Liver (tissue), 9 donors: Measurements from ENCODE around the gene SOX13. TPM values are rescaled to one million over a fixed set of nuclear protein-coding genes. Genes with fewer than 3 reads are reported as not detected.

Source experiments
- DNase-seq: peaks from one replicate; pipeline ENCODE4 v3.0.0-alpha.2; 2017; ENCODE audit warnings: low spot score
- H3K27ac ChIP-seq, 2 donors: one replicate each; pipeline ENCODE4 v1.7.0; 2013; ENCODE audit warnings: inconsistent platforms in 2 of 2, low read length in 2 of 2, control low read depth in 1 of 2, low read depth in 1 of 2, mild to moderate bottlenecking in 1 of 2
- H3K27me3 ChIP-seq, 4 donors: one replicate each; pipeline versions ENCODE4 v1.6.1 to v1.7.0; 2013; ENCODE audit warnings: low read length in 3 of 4, inconsistent platforms in 1 of 4, mild to moderate bottlenecking in 1 of 4, moderate library complexity in 1 of 4; ENCODE audit not compliant: control insufficient read depth in 4 of 4, insufficient read depth in 4 of 4
- H3K36me3 ChIP-seq, 4 donors: one replicate each; pipeline versions ENCODE4 v1.6.1 to v1.7.0; 2013; ENCODE audit warnings: low read length in 3 of 4, mild to moderate bottlenecking in 3 of 4, low read depth in 1 of 4, moderate library complexity in 1 of 4; ENCODE audit not compliant: control insufficient read depth in 4 of 4, insufficient read depth in 3 of 4
- H3K4me1 ChIP-seq, 4 donors: one replicate each; pipeline versions ENCODE4 v1.6.1 to v1.7.0; 2013; ENCODE audit warnings: low read length in 3 of 4, mild to moderate bottlenecking in 3 of 4, moderate library complexity in 1 of 4; ENCODE audit not compliant: control insufficient read depth in 4 of 4, insufficient read depth in 4 of 4
- H3K4me3 ChIP-seq, 3 donors: one replicate each; pipeline versions ENCODE4 v1.6.1 to v1.7.0; 2013; ENCODE audit warnings: low read length in 3 of 3, control low read depth in 1 of 3, low read depth in 1 of 3, mild to moderate bottlenecking in 1 of 3
- H3K9ac ChIP-seq, 2 donors: one replicate each; pipeline ENCODE4 v1.7.0; 2013; ENCODE audit warnings: low read length in 2 of 2, mild to moderate bottlenecking in 2 of 2, moderate library complexity in 2 of 2, control low read depth in 1 of 2, low read depth in 1 of 2
- H3K9me3 ChIP-seq, 4 donors: one replicate each; pipeline versions ENCODE4 v1.6.1 to v1.7.0; 2013; ENCODE audit warnings: low read length in 3 of 4; ENCODE audit not compliant: control insufficient read depth in 4 of 4
- FOXA1 ChIP-seq: IDR thresholded peaks from 2 replicates; pipeline ENCODE4 v1.6.1; 2016; ENCODE audit warnings: antibody characterized with exemption
- FOXA2 ChIP-seq: IDR thresholded peaks from 2 replicates; pipeline ENCODE4 v1.6.1; 2016; ENCODE audit warnings: antibody characterized with exemption
- HNF4A ChIP-seq, 2 donors: conservative IDR thresholded peaks; 2 replicates each; pipeline ENCODE4 v1.6.1; 2016; ENCODE audit warnings: antibody characterized with exemption in 2 of 2, mild to moderate bottlenecking in 2 of 2
- HNF4G ChIP-seq: IDR thresholded peaks from 2 replicates; pipeline ENCODE4 v1.6.1; 2016; ENCODE audit warnings: antibody characterized with exemption
- JUND ChIP-seq, 2 donors: IDR thresholded peaks; 2 replicates each; pipeline ENCODE4 v1.6.1; 2016; ENCODE audit warnings: antibody characterized with exemption in 2 of 2
- RAD21 ChIP-seq, 2 donors: IDR thresholded peaks; 2 replicates each; pipeline ENCODE4 v1.6.1; 2016; ENCODE audit warnings: antibody characterized with exemption in 2 of 2, mild to moderate bottlenecking in 2 of 2
- REST ChIP-seq: IDR thresholded peaks from 2 replicates; pipeline ENCODE4 v1.6.1; 2016; ENCODE audit warnings: antibody characterized with exemption, mild to moderate bottlenecking
- RXRA ChIP-seq, 2 donors: IDR thresholded peaks; 2 replicates each; pipeline ENCODE4 v1.6.1; 2017 to 2018; ENCODE audit warnings: antibody characterized with exemption in 2 of 2, mild to moderate bottlenecking in 1 of 2
- TAF1 ChIP-seq: conservative IDR thresholded peaks from 2 replicates; pipeline ENCODE4 v1.6.1; 2016; ENCODE audit warnings: antibody characterized with exemption, mild to moderate bottlenecking
- YY1 ChIP-seq: IDR thresholded peaks from 2 replicates; pipeline ENCODE4 v1.6.1; 2016; ENCODE audit warnings: antibody characterized with exemption, mild to moderate bottlenecking
- WGBS: extraction: QIAGEN DNeasy Blood & Tissue Kit; methylation state at CpG from one replicate; pipeline ENCODE4 v1.1.7; 2013; 5-methylcytosine and 5-hydroxymethylcytosine counted together
- polyA plus RNA-seq, 2 donors: library from polyadenylated mRNA; stranded (reverse) in 1 of 2; unstranded in 1 of 2; fragments of 200-250 nt in 1 of 2; fragments of >200 nt in 1 of 2; fragmentation: Nextera tagmentation in 1 of 2; extraction: Ambion mirVana in 1 of 2; gene quantifications; one replicate each; pipeline versions ENCODE4 v1.2.1 to v1.2.3, GENCODE V29; 2013 to 2015
- total RNA-seq, 2 donors: library from RNA; depleted of rRNA; stranded (reverse); fragments of >200 nt; gene quantifications; one replicate each; pipeline ENCODE4 v1.2.3, GENCODE V29; 2014
- TF ChIP-seq, protein P1 (sequence below): IDR thresholded peaks from 2 replicates; pipeline ENCODE4 v1.6.1; 2016; ENCODE audit warnings: antibody characterized with exemption
- TF ChIP-seq, protein P2 (sequence below): IDR thresholded peaks from 2 replicates; pipeline ENCODE4 v1.6.1; 2016; ENCODE audit warnings: antibody characterized with exemption
- donor health status: healthy.
- donor health status: healthy.
- donor health status: healthy.
- donor health status: healthy.
- donor health status: healthy.

Gene SOX13
- total and polyA plus RNA-seq, 4 donors, result 7.8 to 15.5 (median 8.7) TPM

DNA sequence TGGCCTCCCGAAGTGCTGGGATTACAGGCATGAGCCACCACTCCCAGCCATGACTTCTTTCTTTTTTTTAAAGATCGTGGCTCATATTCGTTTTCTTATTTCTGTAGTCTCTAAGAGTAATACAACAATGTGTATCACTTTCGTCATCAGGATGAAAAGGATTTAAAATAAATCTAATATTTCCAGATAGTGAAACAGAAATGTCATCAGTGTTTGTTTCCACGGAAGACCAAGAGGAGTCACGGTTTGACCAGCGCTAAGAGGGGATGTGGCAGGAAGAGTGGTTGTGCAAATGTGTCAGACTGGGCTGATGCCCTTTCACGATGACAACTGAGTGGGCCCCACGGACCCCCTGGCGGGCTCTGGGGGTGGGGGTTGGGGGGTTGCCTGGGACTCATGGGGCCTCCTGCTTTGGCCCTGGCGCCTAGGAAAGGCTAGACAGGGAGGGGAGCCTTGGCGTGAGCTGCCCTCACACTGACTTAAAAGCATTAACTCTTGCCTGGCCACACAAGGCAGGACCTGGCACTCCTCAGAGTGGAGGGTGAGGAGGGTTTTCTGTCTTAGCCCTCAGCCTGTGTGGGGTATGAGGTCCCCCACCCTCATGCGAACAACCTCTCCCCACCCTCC, 8.4 kb downstream of the SOX13 start:
- 58% methylated on average over 13 of the region's 13 CpGs for WGBS
- no peaks in the 10 kb centered on the region for H3K36me3 ChIP-seq
- no peak for TF ChIP-seq FOXA2
- no peak for TF ChIP-seq RAD21 (IDR thresholded peaks at IDR 0.05)
- no peak for TF ChIP-seq FOXA1
- TF ChIP-seq, protein P1, sequence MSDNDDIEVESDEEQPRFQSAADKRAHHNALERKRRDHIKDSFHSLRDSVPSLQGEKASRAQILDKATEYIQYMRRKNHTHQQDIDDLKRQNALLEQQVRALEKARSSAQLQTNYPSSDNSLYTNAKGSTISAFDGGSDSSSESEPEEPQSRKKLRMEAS, result no peak
- TF ChIP-seq JUND (IDR thresholded peaks at IDR 0.05), result no peak
- TF ChIP-seq HNF4A (conservative IDR thresholded peaks at IDR 0.05), result no peak
- no peak for TF ChIP-seq HNF4G
- TF ChIP-seq REST, result no peak
- H3K27me3 ChIP-seq, result no peaks in the 10 kb centered on the region
- H3K27ac ChIP-seq, result peak overlapping the region in 1 of 2 donors; percentile 24
- H3K4me3 ChIP-seq, result no peak overlapping the region
- H3K9ac ChIP-seq, result no peak overlapping the region
- peaks cover 21 to 80% (median 70%) of the 10 kb centered on the region in 4 donors for H3K4me1 ChIP-seq
- no peaks in the 10 kb centered on the region for H3K9me3 ChIP-seq
- no peak for DNase-seq

- DNase-seq, result no peak
- H3K27me3 ChIP-seq, result no peaks in the 10 kb centered on the region
- H3K4me3 ChIP-seq, result no peak overlapping the region
- no peaks in the 10 kb centered on the region for H3K36me3 ChIP-seq
- TF ChIP-seq TAF1, result no peak
- TF ChIP-seq, protein P2, sequence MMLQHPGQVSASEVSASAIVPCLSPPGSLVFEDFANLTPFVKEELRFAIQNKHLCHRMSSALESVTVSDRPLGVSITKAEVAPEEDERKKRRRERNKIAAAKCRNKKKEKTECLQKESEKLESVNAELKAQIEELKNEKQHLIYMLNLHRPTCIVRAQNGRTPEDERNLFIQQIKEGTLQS, result no peak
- H3K9me3 ChIP-seq, result no peaks in the 10 kb centered on the region
- H3K9ac ChIP-seq, result no peak overlapping the region
- WGBS, result 77% methylated on average over 8 of the region's 8 CpGs
- H3K27ac ChIP-seq, result peak overlapping the region in 1 of 2 donors; percentile 24
- peaks cover 21 to 75% (median 64%) of the 10 kb centered on the region in 4 donors for H3K4me1 ChIP-seq
Measured at GRCh38 chr1:204081791-204082513, 9.0 kb downstream of the SOX13 start.

DNA sequence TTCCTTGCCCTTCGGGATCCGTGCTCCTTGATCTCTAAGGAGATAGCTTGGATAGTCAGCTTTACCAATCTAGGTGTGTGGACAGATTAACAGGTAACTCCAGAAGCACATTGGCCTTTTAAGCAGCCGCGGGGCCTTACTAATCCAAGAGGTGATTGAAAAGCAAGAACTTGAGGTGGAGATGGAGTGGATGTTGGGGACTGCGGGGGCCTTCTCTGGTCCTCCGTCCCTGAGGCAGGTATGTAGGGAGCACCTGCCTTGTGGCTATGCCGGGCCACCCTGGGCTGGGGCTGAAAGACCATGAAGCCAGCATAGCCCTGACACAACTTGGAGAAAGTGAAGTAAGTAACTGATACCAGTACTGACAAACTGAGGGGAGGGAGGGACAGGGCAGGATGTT, 10.6 kb downstream of the SOX13 start:
- H3K9me3 ChIP-seq, result no peaks in the 10 kb centered on the region
- no peaks in the 10 kb centered on the region for H3K27me3 ChIP-seq
- peak overlapping the region in 1 of 2 donors; percentile 16 for H3K27ac ChIP-seq
- TF ChIP-seq FOXA1 (no peak), JUND (IDR thresholded peaks at IDR 0.05) (no peak), RXRA (IDR thresholded peaks at IDR 0.05) (no peak), YY1 (no peak)
- H3K4me1 ChIP-seq, result peaks cover 19 to 76% (median 67%) of the 10 kb centered on the region in 4 donors
- H3K4me3 ChIP-seq, result no peak overlapping the region
- H3K9ac ChIP-seq, result no peak overlapping the region
- no peaks in the 10 kb centered on the region for H3K36me3 ChIP-seq
- DNase-seq, result no peak
- 93% methylated on average over 7 of the region's 7 CpGs for WGBS
